HEK293T (cell line): Measurements from ENCODE around the gene RNF220.

ENCODE experiments used
- ARNT ChIP-seq: fragments of 450-650 bp; IDR thresholded peaks from 2 replicates; pipeline ENCODE4 v1.6.1; 2017; ENCODE audit warnings: mild to moderate bottlenecking
- CTBP1 ChIP-seq: fragments of 450-650 bp; IDR thresholded peaks from 2 replicates; pipeline ENCODE4 v1.6.1; 2016; ENCODE audit warnings: borderline replicate concordance
- FOXM1 ChIP-seq: fragments of 450-650 bp; IDR thresholded peaks from 2 replicates; pipeline ENCODE4 v1.6.1; 2017; ENCODE audit warnings: mild to moderate bottlenecking, borderline replicate concordance
- L3MBTL2 ChIP-seq: fragments of 450-650 bp; conservative IDR thresholded peaks from 2 replicates; pipeline ENCODE4 v1.6.1; 2016; ENCODE audit warnings: mild to moderate bottlenecking
- NFRKB ChIP-seq: fragments of 450-650 bp; IDR thresholded peaks from 2 replicates; pipeline ENCODE4 v1.6.1; 2016; ENCODE audit warnings: mild to moderate bottlenecking, moderate library complexity
- SP1 ChIP-seq: fragments of 450-650 bp; IDR thresholded peaks from 2 replicates; pipeline ENCODE4 v1.6.1; 2017

- TF ChIP-seq NFRKB: no peak
- TF ChIP-seq ARNT: no peak
- TF ChIP-seq FOXM1: no peak
- TF ChIP-seq L3MBTL2: no peak
- no peak for TF ChIP-seq SP1
- TF ChIP-seq CTBP1: no peak
These were observed 6.8 kb downstream of the RNF220 start for GRCh38 chr1:44411861-44412260.
